AG20443 (cell line): ENCODE results near the gene LRRC70.

Source experiments
- DNase-seq: peaks from one replicate; pipeline ENCODE4 v3.0.0; 2012; ENCODE audit warnings: low spot score, mixed read lengths

Gene LRRC70

DNA sequence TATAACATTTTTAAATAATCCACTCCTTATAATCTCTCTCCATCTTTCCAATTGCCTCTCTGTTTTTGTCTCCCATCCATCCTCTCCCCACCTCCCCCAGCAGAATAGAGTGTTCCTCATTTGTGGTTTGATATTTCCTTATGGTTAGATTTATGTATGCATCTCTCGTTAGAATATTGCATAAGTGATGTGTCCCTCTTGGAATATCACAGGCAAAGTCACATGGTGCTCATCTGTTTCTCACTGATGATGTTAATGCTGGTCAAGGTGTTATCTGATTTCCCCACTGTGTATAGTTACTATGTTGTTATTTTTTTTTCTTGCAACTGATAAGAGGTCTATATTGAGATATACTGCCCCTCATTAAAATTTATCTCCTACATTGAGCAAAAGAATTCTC, 3.1 kb upstream of the LRRC70 start:
- no peak for DNase-seq

DNA sequence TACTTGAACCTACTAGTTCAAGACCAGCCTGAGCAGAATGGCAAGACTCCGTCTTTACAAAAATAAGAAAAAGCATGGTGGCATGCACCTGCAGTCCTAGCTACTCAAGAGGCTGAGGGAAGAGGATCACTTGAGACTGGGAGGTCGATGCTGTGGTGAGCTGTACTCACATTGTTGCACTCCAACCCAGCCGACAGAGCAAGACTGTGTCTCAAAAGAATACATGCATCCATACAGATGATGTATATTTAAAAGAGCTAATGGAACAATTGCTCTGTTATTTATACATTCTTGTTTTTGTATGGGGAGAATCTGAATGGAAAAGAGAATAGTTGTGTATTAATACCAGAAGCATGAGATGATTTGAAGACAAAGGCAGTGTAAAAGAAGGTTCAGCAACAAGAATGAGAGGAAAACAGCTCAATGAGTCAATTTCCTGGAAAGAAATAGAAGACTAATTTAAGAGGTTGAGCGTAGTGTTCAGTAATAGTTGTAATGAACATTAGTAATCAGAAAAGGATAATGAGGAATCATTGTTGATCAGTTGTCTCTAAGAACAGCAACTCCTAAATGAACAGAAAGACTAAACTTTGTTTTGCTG, 1.9 kb upstream of the LRRC70 start:
- no peak for DNase-seq

DNA sequence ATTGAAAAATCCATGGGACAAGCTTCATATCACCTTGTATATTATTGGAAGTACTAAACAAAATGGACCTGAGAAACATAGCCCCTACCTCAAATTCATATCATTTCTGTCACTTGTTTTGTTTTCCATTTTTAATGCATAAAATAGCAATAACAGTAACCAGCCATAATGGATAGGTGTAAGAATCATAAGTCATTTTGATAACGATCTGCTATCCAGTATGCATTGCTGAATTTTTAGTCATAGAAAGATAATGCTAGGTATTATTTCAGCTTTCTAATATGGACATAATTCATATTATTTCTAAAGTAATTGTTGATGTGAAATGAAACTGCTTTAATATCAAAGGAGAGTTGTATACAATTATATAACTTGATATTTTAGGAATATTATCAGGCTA, 1.1 kb upstream of the LRRC70 start:
- DNase-seq: no peak

DNA sequence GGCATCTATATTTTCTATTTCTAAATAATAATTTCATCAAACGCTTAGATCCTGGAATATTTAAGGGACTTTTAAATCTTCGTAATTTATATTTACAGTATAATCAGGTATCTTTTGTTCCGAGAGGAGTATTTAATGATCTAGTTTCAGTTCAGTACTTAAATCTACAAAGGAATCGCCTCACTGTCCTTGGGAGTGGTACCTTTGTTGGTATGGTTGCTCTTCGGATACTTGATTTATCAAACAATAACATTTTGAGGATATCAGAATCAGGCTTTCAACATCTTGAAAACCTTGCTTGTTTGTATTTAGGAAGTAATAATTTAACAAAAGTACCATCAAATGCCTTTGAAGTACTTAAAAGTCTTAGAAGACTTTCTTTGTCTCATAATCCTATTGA, 1.1 kb downstream of the LRRC70 start:
- DNase-seq: no peak

DNA sequence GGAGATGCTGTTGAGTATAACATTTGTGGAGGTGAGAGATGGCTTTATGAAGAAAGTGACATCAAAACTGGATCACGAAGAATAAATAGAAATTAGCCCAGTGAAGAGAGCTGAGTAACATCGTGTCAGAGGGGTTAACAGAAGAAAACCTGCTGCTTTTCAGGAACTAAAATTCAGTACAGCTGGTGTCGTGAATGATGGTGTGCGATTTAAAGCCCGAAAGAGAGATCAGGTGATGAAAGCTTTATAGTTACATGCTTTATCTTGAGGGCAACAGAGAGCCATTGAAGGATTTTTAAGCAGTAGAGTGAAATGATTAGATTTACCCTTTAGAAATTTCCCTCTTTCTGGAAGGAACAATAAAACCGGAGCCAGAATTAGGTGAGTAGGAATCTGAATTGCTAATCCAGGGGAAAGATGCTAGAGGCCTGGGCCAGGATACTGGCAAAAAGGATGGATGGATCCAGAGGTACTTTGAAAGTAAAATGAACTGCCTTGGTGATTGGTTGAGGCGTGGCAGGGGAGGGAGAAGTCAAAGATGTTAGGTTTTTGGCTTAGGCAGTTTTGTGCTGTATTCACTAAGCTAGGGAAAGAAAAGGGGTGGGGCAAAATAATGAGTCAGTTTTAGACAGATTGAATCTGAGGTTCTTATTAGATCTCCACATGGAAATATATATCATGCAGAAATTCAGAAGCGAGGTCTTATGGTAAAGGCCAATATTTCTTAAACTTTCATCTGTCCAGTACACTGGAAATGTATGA, 3.4 kb downstream of the LRRC70 start:
- peak; percentile 10 for DNase-seq

- no peak for DNase-seq
Observed at GRCh38 chr5:62584391-62584790, 5.8 kb downstream of the LRRC70 start.

DNA sequence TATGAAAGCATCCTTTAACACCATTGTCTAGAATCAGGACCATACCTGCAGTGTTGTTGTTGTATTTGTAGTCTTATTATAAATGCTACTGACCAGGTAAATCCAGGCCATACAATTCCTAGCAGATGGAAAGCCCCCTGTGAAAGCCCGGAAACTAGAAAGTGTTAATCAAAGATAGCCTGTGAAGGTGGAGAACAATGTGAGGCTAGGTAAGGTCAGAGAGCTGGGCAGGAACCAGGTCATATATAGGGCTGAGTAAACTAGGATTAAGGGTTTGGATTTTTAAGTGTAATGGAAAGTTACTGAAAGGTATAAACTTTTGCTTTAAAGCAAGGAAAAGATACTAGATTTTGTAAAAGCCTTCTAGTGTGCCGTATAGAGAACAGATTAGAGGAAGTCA, 6.7 kb downstream of the LRRC70 start:
- DNase-seq: no peak

DNA sequence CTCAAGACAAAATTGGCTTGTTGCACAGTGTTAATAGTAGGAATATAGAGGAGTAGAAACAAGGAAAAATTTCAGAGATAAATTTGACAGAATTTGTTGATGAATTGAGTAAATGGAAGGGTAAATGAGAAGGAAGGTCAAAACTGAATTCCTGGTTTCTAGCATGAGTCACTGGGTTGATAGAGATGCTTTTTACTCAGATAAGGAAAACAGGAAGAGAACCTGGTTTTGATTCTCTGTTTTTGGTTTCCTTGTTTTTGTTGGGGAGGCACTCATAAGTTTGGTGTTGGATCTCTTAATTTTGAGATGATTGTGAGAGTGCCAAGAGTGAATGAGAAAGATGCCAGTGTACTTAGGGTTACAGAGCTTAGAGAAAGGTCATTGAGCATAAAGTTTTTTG, 7.1 kb downstream of the LRRC70 start:
- DNase-seq: no peak

DNA sequence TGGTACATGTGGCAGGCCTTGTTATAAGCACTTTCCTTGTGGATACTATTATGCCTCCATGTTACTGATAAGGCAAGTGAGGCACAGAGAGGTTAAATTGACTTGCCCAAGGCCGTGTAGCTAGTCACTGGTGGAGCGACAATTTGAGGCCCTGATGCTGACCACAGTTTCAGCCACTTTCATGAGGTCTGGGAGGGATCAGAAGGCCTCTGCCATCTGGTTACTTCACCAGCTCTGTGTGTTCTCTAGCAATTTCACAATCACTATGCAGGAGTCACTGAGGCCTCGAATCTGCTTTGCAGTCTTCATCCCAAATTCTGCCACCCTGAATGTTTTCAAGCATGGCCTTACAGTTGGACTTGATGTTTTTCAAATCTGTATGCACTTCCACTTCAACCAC, 9.1 kb downstream of the LRRC70 start:
- DNase-seq: peak; percentile 30

GRCh38 chr5:62588668-62589067, 10.0 kb downstream of the LRRC70 start:
- DNase-seq: no peak

DNA sequence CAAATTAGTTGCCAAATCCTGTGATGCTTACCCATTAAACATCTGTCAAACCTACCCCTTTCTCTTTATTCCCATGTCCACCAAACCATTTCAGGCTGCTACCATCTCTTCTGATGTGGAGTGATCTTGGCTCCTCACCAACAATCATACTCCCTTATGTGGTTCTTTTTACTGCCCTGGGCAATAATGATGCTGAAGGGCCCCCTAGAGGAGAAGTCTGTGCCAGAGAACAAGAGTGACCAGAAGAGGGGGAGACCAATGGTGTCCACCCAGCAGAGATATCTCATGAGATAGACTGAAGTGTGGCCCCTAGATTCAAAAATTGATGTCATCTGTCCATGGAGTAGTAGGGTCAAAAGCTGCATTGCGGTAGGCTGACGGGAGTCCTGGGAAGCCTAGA, 10.9 kb downstream of the LRRC70 start:
- no peak for DNase-seq

DNA sequence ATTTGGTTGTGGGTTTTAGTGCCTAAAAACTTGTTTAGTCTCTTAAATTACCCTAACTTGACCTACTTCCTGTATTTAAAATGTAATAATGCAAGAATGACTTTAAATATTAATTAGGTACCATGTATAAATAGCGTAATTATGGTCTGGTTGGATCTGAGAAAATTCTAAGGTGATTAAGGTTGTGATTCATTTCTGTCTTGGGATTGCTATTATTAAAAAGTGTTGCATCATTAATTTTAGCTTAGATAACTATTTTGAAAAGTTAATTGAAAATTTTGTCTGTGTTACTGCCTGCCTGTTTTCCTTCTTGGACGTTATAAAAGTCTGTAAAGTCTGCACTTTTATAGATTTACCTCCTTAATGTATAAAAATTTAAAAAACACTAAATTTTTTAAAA, 11.8 kb downstream of the LRRC70 start:
- no peak for DNase-seq

GRCh38 chr5:62592558-62592957, 13.9 kb downstream of the LRRC70 start:
- DNase-seq: no peak

DNA sequence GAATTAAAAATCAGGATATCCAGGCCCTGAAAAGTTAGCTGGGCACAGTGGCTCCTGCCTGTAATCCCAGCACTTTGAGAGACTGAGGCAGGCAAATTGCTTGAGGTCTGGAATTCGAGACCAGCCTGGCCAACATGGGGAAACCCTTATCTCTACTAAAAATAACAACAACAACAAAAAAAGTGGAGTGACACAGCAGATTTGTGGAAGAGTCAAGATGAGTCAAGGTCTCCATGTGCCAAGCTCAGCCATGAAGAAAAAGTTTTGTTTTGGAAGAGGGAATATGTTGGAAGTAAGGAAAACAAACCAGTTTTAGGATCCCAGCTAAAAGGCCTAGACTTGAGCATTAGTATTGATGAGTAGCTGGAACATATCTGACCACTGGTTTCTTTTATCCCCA, 14.7 kb downstream of the LRRC70 start:
- peak; percentile 25 for DNase-seq

GRCh38 chr5:62594364-62594984, 15.9 kb downstream of the LRRC70 start:
- DNase-seq: no peak

DNA sequence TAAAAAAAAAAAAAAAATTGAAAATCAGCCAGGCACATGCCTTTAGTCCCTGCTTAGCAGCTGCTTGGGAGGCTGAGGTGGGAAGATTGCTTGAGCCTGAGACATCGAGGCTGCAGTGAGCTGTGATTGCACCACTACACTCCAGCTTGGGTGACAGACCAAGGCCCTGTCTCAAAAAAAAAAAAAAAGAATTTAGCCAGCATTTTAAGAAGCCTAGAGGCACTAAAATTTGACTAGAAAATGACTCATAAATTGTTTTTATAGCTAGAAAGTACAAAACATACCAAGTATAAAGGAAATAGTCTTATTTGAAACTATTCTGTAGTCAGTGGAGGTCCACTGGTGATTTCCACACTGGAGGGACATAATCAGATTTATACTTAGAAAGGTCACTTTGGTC, 17.5 kb downstream of the LRRC70 start:
- no peak for DNase-seq

GRCh38 chr5:62596691-62597090, 18.1 kb downstream of the LRRC70 start:
- DNase-seq: no peak

- no peak for DNase-seq
Observed at GRCh38 chr5:62597314-62597713, 18.7 kb downstream of the LRRC70 start.

DNA sequence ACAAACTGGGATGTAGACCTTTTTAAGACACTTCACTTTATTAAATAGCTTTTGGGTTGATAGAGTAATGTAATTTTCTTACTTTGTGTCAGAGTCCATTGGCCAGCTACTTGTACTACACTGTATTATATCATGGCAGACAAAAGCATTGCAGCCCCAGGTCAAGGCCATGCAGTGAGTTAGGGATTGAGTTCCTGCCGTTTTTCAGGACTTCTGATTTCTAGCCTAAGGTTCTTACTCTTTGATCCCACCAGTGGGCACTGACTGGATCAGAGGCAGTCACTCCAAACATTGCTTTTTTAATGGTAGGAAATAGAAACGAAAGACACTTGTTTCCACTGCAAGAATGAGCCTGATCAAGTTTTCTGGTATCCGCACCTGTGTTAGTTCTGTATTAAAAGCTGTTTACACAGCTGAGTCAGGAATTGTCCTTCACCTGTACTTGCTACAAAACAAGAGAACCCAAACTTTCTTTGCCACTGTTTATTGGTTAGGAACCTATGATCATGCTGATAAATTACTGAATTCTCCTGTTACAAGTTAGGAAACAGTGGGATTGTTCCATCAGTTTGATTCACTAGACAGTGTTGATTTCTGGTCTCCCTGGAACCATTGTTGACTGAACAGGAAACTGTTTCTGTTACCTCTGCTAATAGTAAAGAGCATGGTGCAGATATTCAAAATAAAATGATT, 22.1 kb downstream of the LRRC70 start:
- DNase-seq: no peak

- DNase-seq: no peak
Observed at GRCh38 chr5:62603934-62604333, 25.3 kb downstream of the LRRC70 start.

- no peak for DNase-seq
Observed at GRCh38 chr5:62605638-62606037, 27.0 kb downstream of the LRRC70 start.

DNA sequence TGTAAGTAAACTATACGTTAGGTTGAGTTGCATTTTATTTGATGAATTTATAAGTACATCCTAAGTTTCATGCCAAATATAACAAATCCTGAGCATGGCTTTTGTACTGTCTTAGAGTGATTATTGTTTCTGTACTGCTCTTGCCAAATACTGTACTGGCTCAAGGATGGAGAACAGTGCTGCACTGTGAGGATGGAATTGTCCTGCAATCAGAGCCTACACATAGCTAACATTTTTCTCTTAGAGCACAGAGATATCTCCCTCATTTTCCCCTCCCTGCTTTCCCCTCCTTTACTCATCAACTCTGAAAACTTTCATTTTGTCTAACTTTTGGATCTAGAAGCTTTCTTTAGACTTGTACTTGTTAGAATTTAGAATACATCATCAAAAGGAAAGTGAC, 28.3 kb downstream of the LRRC70 start:
- peak; percentile 18 for DNase-seq

DNA sequence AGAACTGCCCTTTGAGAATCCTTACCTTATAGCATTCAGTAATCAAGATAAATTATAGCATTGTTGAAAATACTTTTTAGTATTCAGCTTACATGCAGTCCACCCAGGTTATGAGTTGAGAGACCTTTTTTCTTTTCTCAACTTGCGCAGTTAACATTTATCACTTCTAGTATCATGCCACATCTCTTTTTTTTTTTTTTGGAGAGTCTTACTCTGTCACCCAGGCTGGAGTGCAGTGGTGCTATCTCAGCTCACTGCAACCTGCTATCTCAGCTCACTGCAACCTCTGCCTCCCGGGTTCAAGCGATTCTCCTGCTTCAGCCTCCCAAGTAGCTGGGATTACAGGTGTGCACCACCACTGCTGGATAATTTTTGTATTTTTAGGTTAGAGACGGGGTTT, 29.0 kb downstream of the LRRC70 start:
- no peak for DNase-seq
